C4-2B (cell line): ENCODE results near the gene TOM1L2.
"Not testable (repeated sequence)": the region's sequence is repeated elsewhere in the genome, so short reads cannot be mapped to it uniquely, and the experiment has no call there.

ENCODE experiments used
- H3K27ac ChIP-seq: fragments of 450-650 bp; 2 replicates; pipeline ENCODE4 v1.5.1; 2017
- CTCF ChIP-seq: fragments of 450-650 bp; conservative IDR thresholded peaks from 2 replicates; pipeline ENCODE4 v1.5.1; 2017; ENCODE audit warnings: mild to moderate bottlenecking
- ZFX ChIP-seq: fragments of 450-650 bp; IDR thresholded peaks from 2 replicates; pipeline ENCODE4 v1.6.1; 2017

Gene TOM1L2

GRCh38 chr17:18004884-18005305 is 32.7 kb upstream of the TOM1L2 start:
- TF ChIP-seq CTCF = no peak; the same call in 1 of the 2 replicates
- no peak for TF ChIP-seq ZFX

GRCh38 chr17:18004345-18004744 is 32.1 kb upstream of the TOM1L2 start:
- H3K27ac ChIP-seq = no peak overlapping the region
- TF ChIP-seq CTCF (no peak), ZFX (no peak)

More at GRCh38 chr17:18004884-18005305, 32.7 kb upstream of the TOM1L2 start:
- H3K27ac ChIP-seq = no peak overlapping the region

GRCh38 chr17:18002171-18002570 is 30.0 kb upstream of the TOM1L2 start:
- TF ChIP-seq CTCF (no peak), ZFX (no peak)
- H3K27ac ChIP-seq = no peak overlapping the region

GRCh38 chr17:18000030-18000408 is 27.8 kb upstream of the TOM1L2 start:
- H3K27ac ChIP-seq = no peak overlapping the region
- TF ChIP-seq ZFX (no peak), CTCF (no peak)

GRCh38 chr17:17999364-18000029 is 27.3 kb upstream of the TOM1L2 start:
- TF ChIP-seq CTCF (no peak), ZFX (no peak)
- no peak overlapping the region for H3K27ac ChIP-seq

GRCh38 chr17:17998934-17999333 is 26.7 kb upstream of the TOM1L2 start:
- H3K27ac ChIP-seq = no peak overlapping the region
- no peak for TF ChIP-seq ZFX
- TF ChIP-seq CTCF = no peak

GRCh38 chr17:17995887-17996286 is 23.7 kb upstream of the TOM1L2 start:
- H3K27ac ChIP-seq = not testable (repeated sequence)
